ENCODE results near the gene EFCAB12. TPM values are rescaled to one million over a fixed set of nuclear protein-coding genes. Genes with fewer than 3 reads are reported as not detected.

Gene EFCAB12
- total RNA-seq, 1 experiment from 2014 or later, result 0.03 TPM

- Histone ChIP-seq H3K9me3 (no peaks in the 10 kb centered on the region), H3K36me3 (peaks cover 53% of the 10 kb centered on the region), H3K4me3 (no peak overlapping the region), H3K27me3 (no peaks in the 10 kb centered on the region)
- DNase-seq, result no peak
Measured at GRCh38 chr3:129432036-129432435, 3.6 kb upstream of the EFCAB12 start.

- H3K4me3 ChIP-seq, result no peak overlapping the region
- DNase-seq, result no peak
- H3K9me3 ChIP-seq, result no peaks in the 10 kb centered on the region
- no peaks in the 10 kb centered on the region for H3K27me3 ChIP-seq
- peaks cover 38% of the 10 kb centered on the region for H3K36me3 ChIP-seq
Measured at GRCh38 chr3:129429602-129430001, 1.2 kb upstream of the EFCAB12 start.

DNA sequence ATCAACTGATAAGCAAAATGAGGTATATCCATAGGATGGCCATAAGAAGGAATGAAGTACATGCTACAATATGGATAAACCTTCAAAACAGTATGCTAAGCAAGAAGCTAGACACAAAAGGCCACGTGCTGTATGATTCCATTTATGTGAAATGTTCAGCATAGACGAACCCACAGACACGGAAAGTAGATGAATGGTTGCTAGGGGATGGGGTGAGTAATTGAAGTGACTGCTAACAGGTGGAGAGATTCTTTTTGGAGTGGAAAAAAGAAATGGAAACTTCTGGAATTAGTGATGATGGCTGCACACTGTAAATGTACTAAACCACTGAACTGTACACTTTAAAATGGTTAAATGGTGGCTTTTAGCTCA lies 630 bp upstream of the EFCAB12 start:
- no peak overlapping the region for H3K4me3 ChIP-seq
- H3K36me3 ChIP-seq, result peaks cover 32% of the 10 kb centered on the region
- no peak for DNase-seq
- no peaks in the 10 kb centered on the region for H3K9me3 ChIP-seq
- no peaks in the 10 kb centered on the region for H3K27me3 ChIP-seq

- H3K27me3 ChIP-seq, result no peaks in the 10 kb centered on the region
- no peaks in the 10 kb centered on the region for H3K9me3 ChIP-seq
- peaks cover 26% of the 10 kb centered on the region for H3K36me3 ChIP-seq
- H3K4me3 ChIP-seq, result peak overlapping the region; percentile 34
- no peak for DNase-seq
Measured at GRCh38 chr3:129428007-129428375, 445 bp downstream of the EFCAB12 start.

- peaks cover 6% of the 10 kb centered on the region; the same call in 1 of the 2 replicates for H3K36me3 ChIP-seq
- peaks cover under 1% of the 10 kb centered on the region; the same call in 1 of the 2 replicates for H3K9me3 ChIP-seq
- no peak for DNase-seq
Measured at GRCh38 chr3:129425619-129426018, 2.8 kb downstream of the EFCAB12 start.

DNA sequence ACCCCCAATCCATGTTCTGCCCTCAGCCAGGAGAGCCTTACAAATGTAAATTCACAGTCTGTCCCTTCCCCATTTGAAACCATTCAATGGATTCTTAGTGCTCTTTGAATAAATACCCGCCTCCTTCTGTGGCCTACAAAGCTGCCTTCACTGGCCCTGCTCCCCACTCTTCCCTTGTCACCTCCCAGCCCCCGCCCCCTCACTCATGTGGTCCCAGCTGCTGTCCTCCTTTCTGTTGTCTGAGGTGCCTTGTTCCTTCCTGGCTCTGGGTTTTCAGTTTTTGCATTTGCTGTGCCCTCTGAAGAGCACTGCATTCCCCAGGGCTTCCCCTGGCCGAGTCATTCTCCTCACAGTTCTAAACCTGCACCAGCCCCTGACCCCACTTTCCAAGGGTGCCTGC lies 3.2 kb downstream of the EFCAB12 start:
- Histone ChIP-seq H3K4me3 (no peak overlapping the region), H3K27me3 (no peaks in the 10 kb centered on the region), H3K36me3 (peaks cover 2% of the 10 kb centered on the region; the same call in 1 of the 2 replicates), H3K9me3 (peaks cover 2% of the 10 kb centered on the region; the same call in 1 of the 2 replicates)
- no peak for DNase-seq

More at GRCh38 chr3:129425619-129426018, 2.8 kb downstream of the EFCAB12 start:
- H3K27me3 ChIP-seq, result no peaks in the 10 kb centered on the region
- no peak overlapping the region for H3K4me3 ChIP-seq

GRCh38 chr3:129424185-129424841 lies 4.1 kb downstream of the EFCAB12 start:
- Histone ChIP-seq H3K4me3 (no peak overlapping the region), H3K27me3 (no peaks in the 10 kb centered on the region), H3K9me3 (peaks cover 2% of the 10 kb centered on the region; the same call in 1 of the 2 replicates), H3K36me3 (no peaks in the 10 kb centered on the region)
- no peak for DNase-seq

- H3K36me3 ChIP-seq, result no peaks in the 10 kb centered on the region
- no peak for DNase-seq
- no peaks in the 10 kb centered on the region for H3K27me3 ChIP-seq
- no peak overlapping the region for H3K4me3 ChIP-seq
- H3K9me3 ChIP-seq, result peaks cover 2% of the 10 kb centered on the region; the same call in 1 of the 2 replicates
Measured at GRCh38 chr3:129422897-129423296, 5.5 kb downstream of the EFCAB12 start.

DNA sequence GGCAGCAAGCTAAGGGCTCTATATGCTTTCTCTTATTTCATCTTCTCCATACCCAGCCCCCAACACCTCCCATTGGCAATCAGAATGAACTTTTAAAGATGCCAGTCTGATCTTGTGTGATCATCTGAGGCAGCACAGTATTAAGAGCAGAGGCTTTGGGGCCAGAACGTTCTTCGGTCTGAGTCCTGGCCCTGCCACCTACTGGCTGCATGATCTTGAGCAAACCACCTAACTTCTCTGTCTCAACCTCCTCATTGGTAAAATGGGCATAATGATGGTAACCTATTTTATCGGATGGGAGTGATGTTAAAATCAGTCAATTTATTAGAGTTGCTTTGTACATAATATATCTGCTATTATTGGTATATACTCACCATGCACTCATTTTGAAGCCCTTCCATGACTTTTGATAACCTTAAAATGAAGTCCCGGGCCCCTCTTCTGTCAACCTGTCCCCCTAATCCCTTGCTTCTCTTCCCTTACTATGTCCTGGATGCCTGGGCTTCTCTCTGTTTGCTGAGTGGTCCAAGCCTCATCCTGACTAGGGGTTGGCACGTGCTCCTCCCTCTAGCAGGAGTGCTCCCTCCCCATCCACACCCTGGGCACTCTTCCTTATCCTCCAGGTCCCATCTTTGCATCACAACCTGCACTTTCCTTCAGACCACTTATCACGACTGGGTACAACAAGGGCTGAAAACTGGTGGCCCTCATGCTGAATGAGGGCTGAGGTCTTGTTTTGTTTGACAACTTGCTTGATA lies 6.3 kb downstream of the EFCAB12 start:
- Histone ChIP-seq H3K4me3 (no peak overlapping the region), H3K9me3 (peaks cover 2% of the 10 kb centered on the region; the same call in 1 of the 2 replicates), H3K27me3 (no peaks in the 10 kb centered on the region), H3K36me3 (no peaks in the 10 kb centered on the region)
- no peak for DNase-seq

- Histone ChIP-seq H3K9me3 (peaks cover 2% of the 10 kb centered on the region; the same call in 1 of the 2 replicates), H3K4me3 (no peak overlapping the region), H3K36me3 (no peaks in the 10 kb centered on the region), H3K27me3 (no peaks in the 10 kb centered on the region)
- DNase-seq, result no peak
Measured at GRCh38 chr3:129421236-129421883, 7.1 kb downstream of the EFCAB12 start.

DNA sequence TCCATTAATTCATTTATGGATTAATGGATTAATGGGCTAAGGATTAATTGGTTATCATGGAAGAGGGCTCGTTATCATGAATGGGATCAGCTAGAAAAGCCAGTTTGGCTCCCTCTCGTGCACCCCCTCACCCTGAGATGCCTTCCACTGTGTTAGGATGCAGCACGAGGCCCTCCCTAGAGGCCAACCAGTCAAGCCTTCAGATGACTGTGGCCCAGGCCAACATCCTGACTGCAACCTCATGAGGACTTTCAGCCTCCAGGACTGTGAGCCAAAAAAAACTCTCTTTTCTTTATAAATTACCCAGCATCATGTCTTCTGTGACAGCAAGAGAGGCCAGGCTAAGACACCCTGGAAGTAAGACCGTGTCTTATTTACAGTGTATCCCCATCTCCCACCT lies 9.0 kb downstream of the EFCAB12 start:
- Histone ChIP-seq H3K4me3 (no peak overlapping the region), H3K9me3 (peaks cover 2% of the 10 kb centered on the region; the same call in 1 of the 2 replicates)

DNA sequence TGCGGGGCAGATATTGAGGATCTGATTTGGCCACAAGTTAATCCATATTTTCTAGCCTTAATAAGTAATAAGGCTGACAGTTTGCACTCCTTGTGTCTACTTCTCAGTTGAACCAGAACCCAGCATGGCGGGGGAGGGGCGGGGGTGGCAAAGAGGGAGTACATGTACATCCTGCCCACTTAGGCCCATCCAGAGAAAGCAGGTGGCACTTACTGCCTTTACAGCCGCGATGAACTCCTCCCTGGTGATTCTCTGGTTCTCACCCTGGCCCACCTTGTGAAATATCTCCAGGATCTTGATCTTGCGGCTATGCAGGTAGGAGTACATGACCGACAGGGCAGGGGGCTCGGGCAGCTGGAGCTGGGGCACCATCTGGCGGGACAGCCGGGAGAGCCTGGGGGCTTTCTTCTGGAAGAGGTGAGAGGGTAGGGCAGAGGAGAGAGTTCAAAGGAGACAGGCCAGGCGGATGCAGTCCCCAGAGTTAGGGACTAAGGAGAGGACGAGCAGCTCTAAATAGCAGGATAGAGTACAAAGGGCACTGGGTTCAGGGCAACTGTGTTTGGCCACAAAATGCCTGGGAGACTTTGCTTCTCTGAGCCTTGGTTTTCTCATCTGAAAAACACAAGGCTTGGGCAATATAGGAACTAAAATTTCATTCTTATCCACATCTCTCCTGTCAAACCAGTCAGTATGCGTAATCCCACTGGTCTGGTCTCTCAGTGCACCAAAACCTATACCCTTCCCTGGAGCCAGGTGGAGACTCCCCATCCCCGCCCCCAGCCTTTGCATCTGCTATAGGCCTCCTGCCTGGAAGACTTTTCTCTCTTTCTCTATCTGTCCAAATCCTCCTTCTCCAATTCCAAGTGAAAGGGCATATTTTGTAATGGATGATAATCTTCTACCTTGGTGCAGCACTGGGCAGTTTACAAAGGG lies 10.1 kb downstream of the EFCAB12 start:
- Histone ChIP-seq H3K9me3 (peaks cover 2% of the 10 kb centered on the region; the same call in 1 of the 2 replicates), H3K27me3 (no peaks in the 10 kb centered on the region), H3K36me3 (no peaks in the 10 kb centered on the region), H3K4me3 (no peak overlapping the region)
- no peak for DNase-seq

More for the DNA sequence above, 9.0 kb downstream of the EFCAB12 start:
- H3K27me3 ChIP-seq, result no peaks in the 10 kb centered on the region
- no peak for DNase-seq
- no peaks in the 10 kb centered on the region for H3K36me3 ChIP-seq

GRCh38 chr3:129417326-129417725 lies 11.1 kb downstream of the EFCAB12 start:
- Histone ChIP-seq H3K9me3 (peaks cover 2% of the 10 kb centered on the region; the same call in 1 of the 2 replicates), H3K36me3 (no peaks in the 10 kb centered on the region), H3K27me3 (no peaks in the 10 kb centered on the region), H3K4me3 (no peak overlapping the region)
- DNase-seq, result no peak

DNA sequence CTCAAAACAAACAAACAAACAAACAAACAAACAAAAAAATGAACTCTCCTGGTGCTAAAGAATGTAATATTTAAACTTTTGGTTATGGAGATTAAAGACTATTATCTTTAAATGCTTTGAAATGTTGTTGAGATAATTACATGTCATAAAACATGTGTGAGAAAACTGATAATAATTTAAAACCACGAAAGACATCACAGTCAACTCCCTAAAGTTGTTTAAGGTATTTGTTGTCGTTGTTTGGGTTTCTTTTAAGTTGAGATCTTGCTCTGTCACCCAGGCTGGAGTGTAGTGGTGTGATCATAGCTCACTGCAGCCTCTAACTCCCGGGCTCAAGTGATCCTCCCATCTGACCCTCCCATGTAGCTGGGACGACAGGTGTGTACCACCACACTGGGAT lies 12.0 kb downstream of the EFCAB12 start:
- H3K9me3 ChIP-seq, result peaks cover 2% of the 10 kb centered on the region; the same call in 1 of the 2 replicates
- no peaks in the 10 kb centered on the region for H3K27me3 ChIP-seq
- H3K4me3 ChIP-seq, result no peak overlapping the region
- DNase-seq, result no peak
- no peaks in the 10 kb centered on the region for H3K36me3 ChIP-seq

DNA sequence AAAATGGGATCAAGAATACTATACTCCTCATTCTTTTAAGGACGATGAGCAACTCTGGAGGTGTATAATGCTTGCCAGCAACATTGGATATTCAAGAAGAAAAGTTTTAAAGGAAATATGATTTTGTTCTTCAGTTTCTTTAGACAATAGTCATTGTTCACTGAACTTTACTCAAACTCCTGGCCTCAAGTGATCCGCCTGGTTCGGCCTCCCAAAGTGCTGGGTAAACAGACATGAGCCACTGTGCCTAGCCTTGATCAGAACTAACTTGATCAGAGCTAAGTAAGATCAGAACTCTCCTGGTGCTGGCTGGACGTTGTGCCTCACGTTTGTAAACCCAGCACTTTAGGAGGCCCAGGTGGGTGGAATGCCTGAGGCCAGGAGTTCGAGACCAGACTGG lies 12.6 kb downstream of the EFCAB12 start:
- no peaks in the 10 kb centered on the region for H3K36me3 ChIP-seq
- no peak overlapping the region for H3K4me3 ChIP-seq
- peaks cover 2% of the 10 kb centered on the region; the same call in 1 of the 2 replicates for H3K9me3 ChIP-seq
- no peak for DNase-seq
- no peaks in the 10 kb centered on the region for H3K27me3 ChIP-seq

GRCh38 chr3:129415378-129415777 lies 13.1 kb downstream of the EFCAB12 start:
- no peaks in the 10 kb centered on the region for H3K27me3 ChIP-seq
- H3K9me3 ChIP-seq, result no peaks in the 10 kb centered on the region
- H3K4me3 ChIP-seq, result no peak overlapping the region
- no peaks in the 10 kb centered on the region for H3K36me3 ChIP-seq
- DNase-seq, result no peak
